ENCODE results near the gene IPO8.
"Not testable (repeated sequence)": the region's sequence is repeated elsewhere in the genome, so short reads cannot be mapped to it uniquely, and the experiment has no call there.

Gene IPO8

DNA sequence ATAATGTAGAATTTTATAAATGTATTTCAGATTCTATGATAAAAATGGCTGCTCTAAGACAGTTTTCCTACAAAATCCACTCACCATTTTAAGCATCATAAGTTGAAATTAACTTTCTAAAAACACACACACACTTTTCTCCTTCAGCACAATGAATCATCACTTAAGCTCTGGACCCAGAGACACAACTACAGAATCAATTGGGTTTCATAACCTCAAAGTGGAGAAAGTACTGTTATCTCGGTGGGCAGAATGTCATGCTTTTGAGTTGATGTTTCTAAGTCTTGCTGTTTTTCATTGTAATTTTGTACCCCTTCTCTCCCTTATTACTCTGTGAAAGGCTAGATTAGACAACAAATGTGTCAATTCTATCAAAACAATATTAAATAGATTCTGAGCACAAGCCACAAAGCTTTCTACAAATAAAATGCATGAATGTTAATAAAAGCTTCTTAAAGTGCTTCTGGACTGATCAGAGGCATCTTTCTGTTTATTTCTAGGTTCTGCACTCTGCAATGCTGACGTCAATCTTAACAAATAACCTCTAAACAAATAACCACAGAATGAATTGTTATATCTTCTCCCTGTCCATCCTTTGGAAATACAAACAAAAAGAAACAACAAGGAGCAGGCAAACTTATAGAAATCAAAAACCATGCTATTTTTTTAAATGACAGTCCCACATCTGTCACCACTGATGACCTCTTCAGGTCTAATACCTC lies 8.2 kb downstream of the IPO8 start:
- DNase-seq = no peak

DNA sequence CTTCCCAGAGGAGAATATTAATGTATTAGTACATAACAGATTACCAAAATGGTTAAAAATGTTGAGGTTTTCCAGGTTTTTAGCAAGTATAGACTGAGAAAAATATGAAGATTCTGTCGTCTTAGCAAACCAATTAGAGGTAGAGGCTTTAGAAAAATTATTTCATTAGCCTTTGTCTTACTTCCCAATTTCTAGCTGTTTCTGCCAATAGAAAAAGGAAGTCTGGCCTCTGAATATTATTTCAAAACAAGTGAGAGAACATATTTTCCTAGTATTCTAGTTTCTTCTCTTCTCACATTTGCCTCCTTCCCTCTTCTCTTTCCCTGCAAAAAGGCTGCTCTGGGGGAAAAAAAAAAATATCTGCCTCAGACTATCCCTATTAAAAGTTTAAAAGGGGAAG lies 16.4 kb downstream of the IPO8 start:
- DNase-seq = no peak

DNA sequence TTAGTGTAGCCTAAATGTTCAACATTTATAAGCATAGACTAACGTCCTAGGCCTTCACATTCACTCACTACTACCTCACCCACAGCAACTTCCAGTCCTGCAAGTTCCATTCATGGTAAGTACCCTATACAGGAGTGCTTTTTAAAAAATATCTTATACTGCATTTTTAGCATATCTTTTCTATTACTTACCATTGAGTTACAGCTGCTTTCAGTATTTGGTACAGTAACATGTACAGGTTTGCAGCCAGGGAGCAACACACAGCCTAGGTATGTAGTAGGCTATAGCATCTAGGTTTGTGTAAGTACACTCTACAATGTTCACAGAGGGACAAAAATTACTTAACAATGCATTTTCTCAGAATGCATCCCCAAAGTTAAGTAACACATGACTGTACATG lies 17.4 kb downstream of the IPO8 start:
- no peak for DNase-seq

- no peak for DNase-seq
Measured at GRCh38 chr12:30661210-30661609, 34.5 kb downstream of the IPO8 start.

DNA sequence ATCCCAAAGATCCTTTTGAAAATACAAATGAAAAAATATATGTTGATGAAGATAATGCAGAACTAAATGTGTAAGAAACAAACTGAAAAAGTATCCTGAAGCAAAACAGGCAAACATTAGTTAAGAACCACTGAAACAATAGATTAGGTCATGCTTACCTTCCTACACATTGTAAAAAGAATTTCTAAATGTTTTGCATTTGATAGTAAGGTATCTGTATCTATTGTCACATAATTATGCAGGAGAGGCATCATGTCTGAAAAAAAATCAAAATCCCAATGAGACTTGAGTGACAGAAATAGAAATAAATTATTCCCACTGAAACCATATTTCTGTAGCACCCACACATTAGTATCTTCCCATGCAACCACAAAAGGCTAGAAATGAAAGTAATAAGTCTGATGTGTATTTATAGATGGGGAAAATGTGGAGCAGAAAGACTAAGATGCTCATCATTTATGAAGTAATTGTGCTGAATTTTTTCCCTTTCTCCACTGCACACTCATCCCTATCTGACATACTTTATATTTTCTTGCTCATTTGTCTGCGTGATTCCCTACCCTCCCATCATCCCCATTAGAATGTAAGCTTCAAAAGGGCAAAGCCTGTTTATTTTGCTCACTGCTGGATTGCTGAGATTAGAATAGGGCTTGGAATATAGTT lies 43.5 kb downstream of the IPO8 start:
- DNase-seq = no peak

DNA sequence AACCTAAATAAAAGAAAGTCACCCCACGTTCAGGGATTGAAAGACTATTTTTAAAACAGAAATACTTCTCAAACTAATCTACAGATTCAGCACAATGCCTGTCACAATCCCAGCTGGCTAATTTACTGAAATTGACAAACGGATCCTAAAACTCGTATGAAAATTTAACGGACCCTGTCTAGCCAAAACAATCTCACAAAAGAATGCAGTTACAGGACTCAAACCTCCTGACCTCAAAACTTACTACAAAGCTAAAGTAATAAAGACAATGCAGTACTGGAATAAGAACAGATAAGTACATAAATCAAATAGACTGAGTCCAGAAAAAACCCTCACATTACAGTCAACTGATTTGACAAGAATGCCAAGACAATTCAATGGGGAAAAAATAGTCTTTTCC lies 48.8 kb downstream of the IPO8 start:
- DNase-seq = no peak

DNA sequence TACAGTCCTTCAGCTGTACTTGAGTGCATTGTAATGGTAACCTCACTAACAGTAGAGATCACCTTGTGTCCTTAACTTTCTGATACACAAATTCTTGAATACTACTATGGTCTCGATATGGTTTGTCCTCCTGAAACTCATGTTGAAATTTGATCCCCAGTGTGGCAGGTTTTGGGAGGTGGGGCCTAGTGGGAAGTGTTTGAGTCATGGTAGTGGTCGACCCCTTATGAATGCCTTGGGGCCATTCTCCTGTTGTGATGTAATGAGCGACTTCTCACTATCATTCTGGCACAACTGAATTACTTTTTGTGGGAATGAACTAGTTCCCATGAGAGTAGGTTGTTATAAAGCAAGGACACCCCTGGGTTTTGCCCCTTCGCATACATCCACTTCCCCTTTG lies 52.3 kb downstream of the IPO8 start:
- no peak for DNase-seq

DNA sequence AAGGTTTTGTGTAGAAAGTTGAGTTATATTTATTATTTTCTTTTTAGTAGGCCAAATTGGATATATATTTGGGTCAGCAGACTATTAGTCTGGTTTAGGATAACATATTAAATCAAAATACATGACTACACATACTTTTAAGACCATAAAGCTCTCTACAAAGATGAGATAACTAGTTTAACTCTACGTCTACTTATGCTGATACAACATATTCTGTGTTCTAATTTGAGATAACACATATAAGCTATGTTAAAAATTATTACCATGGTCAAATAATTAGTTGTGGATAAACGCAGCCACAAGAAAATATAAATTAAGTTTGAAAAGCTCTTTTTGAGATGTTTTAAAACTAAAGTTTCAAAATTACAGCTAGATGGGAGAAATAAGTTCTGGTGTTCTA lies 55.3 kb downstream of the IPO8 start:
- no peak for DNase-seq

DNA sequence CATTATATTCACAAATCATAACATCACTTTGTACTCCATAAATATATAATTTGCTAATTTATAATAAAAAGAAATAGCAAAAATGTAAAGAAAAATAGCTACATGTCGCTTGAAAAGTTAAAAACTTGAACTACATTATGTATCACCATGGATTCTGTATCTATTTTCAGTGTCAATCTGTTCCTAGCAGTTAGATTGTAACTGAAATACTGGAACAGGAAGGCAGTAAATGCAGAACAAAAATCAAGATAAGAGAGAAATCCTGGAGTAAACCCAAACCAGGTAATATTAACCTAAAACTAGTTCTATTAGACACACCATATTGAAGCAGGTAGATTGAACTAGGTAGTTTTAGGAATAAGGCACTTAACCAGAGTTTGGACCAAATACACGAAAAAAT lies 60.3 kb downstream of the IPO8 start:
- DNase-seq = no peak

GRCh38 chr12:30631740-30632139 lies 63.9 kb downstream of the IPO8 start:
- no peak for DNase-seq

GRCh38 chr12:30630979-30631285 lies 64.7 kb downstream of the IPO8 start:
- DNase-seq = no peak

GRCh38 chr12:30630076-30630978 lies 65.3 kb downstream of the IPO8 start:
- no peak for DNase-seq

GRCh38 chr12:30626847-30627246 lies 68.8 kb downstream of the IPO8 start:
- DNase-seq = no peak

- no peak for DNase-seq
Measured at GRCh38 chr12:30624009-30624408, 71.7 kb downstream of the IPO8 start.

DNA sequence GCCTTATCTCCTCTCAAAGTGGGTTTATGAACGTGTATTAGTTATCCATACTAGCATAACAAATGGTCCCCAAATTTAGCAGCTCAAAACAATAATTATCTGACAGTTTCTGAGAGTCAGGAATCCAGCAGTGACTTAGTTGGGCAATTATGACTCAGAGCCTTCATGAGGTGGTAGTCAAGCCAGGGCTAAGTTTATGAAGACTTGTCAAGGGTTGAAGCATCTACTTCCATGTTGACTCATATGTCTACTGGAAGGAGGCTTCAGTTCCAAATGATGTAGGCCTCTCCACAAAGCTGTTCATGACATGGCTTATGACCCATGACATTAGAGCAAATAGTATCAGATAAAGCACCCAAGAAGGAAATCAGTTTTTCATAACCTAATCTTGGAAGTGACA lies 73.2 kb downstream of the IPO8 start:
- DNase-seq = no peak

- not testable (repeated sequence) for DNase-seq
Measured at GRCh38 chr12:30621663-30622241, 73.9 kb downstream of the IPO8 start.

DNA sequence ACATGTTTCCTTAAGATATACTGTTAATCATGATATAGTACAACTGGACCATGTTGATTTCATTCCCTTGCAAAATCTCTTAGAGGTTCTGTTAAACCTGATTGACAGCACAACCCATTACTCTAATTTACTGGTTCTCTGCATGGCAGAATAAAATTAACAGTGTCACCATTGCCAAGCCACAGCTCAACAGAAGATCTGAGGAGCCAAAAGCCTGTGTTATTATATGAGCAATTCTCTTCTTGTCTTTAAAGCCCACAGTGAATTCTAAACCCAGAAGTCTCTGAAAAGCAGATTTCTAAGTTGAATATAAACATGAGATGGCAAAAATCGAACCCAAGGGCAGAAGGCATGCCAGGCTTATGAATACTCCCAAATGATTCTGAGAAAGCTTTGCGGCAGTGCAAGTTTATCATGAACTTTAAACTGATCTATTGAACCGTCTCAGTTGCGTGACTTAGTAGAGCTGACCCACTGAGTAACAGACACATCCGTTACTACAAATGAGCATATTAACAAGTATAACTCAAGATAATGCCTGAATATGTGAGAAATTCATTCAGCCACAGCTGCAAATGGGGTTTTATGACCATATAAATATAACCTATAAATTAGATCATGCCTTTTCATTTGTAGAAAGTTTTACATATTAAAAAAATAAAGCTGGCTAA lies 78.2 kb downstream of the IPO8 start:
- DNase-seq = no peak

- DNase-seq = no peak
Measured at GRCh38 chr12:30614031-30614430, 81.6 kb downstream of the IPO8 start.

- no peak for DNase-seq
Measured at GRCh38 chr12:30613119-30613830, 82.4 kb downstream of the IPO8 start.

DNA sequence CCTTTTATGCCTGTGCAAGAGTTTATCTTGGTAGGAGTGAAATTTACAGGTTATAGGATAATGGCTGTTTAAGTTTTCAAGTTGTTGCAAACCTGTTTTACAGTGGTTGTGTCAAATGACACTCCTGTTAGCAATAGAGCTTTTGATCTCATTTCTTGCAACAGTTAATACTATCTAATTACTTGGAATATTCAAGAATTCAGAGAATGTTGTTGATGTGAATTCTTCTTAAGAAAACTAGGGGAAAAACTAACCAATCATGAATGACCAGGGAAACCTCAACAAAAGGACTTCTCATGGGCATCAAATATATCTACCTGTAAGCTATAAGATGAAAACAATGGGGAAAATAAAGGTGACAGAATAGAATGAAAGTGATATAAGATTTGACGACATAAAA lies 85.0 kb downstream of the IPO8 start:
- DNase-seq = no peak

DNA sequence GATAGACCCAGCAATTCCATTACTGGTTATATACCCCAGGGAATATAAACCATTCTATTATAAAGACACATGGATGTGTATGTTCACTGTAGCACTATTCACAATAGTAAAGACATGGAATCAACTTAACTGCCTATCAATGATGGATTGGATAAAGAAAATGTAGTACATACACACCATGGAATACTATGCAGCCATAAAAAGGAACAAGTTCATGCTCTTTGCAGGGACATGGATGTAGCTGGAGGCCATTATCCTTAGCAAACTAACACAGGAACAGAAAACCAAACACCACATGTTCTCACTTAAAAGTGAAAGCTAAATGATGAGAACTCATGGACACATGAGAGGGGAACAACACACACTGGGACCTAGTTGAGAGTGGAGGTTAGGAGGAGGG lies 85.8 kb downstream of the IPO8 start:
- not testable (repeated sequence) for DNase-seq

- DNase-seq = not testable (repeated sequence)
Measured at GRCh38 chr12:30604302-30604701, 91.4 kb downstream of the IPO8 start.
